ENCODE results near the gene ADGRG4.

Gene ADGRG4

GRCh38 chrX:136304493-136304892 lies 3.7 kb downstream of the ADGRG4 start:
- DNase-seq, result no peak

- DNase-seq, result no peak
Observed at GRCh38 chrX:136306182-136306581, 5.4 kb downstream of the ADGRG4 start.

- DNase-seq, result no peak
Observed at GRCh38 chrX:136307471-136307870, 6.7 kb downstream of the ADGRG4 start.

DNA sequence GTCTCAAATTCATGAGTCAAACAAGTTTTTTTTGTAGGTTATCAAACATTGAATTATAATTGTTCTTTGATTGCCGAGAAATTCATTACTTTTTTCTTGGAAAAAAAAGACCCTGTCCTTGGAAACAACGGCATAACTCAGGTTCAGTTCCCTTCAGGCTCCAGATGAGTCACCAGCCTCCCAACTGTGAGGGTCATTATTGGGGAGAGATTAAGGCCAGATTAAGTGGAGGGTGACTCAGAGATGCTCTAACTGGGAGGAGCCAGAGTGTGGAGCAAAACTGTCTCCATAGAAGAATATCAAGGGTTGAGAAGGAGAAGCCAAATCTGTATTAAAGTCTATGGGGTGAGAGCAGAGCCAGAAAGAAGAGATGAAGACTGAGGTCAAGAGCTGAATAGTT lies 9.6 kb downstream of the ADGRG4 start:
- peak; percentile 4 for DNase-seq

GRCh38 chrX:136318156-136318555 lies 17.4 kb downstream of the ADGRG4 start:
- no peak for DNase-seq

DNA sequence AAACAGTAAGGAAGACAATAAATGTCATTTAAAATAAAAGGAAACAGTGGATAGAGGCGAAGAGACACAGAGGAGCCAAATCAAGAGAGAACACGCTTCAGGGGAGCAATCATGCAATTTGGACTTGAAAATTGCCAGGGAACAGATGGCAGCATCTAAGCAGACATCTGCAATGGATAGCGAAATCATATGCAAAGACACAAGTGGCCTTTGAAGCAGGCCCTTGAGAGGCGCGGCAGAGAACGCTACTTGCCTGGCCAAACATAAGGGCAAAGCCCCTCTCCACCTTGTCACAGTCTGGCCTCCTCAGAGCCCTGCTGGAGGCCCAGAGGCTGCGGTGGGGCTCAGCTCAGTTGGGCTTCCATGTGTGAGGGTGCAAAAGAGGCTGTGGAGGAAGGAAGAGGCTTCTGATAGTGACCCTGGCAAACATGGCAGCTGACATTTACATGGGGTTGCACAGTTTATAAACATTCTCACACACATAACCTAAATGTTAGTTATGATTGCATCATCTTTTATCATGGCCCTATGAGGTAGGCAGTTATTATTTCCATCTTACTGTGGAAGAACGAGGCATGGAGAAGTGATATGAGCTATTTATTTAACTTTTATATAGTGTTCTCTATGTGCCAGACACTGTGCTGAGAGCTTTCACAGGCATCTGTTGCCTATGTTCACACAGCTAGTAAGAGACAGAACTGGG lies 18.3 kb downstream of the ADGRG4 start:
- no peak for DNase-seq

GRCh38 chrX:136319600-136319999 lies 18.8 kb downstream of the ADGRG4 start:
- DNase-seq, result no peak

GRCh38 chrX:136321532-136321931 lies 20.8 kb downstream of the ADGRG4 start:
- DNase-seq, result no peak

DNA sequence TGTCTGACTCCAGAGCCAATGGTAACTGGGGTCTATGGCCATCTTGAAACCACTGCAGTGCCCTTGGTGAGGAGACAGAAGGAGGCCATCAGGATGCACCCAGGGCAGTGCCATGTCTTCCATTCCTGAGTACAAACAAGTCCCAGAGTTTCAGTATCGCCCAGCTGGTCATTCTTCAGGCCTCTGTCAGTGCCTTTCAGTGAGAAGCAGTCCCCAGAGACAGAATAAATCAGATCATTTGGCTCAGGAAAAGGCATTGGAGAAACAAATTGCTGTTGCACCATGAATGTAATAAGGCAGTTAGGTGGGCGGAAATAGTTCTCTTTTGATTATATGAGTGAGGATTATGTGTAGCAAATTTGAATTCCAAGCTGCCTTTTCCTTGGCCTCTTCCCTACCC lies 21.3 kb downstream of the ADGRG4 start:
- no peak for DNase-seq

GRCh38 chrX:136325377-136325776 lies 24.6 kb downstream of the ADGRG4 start:
- DNase-seq, result no peak

DNA sequence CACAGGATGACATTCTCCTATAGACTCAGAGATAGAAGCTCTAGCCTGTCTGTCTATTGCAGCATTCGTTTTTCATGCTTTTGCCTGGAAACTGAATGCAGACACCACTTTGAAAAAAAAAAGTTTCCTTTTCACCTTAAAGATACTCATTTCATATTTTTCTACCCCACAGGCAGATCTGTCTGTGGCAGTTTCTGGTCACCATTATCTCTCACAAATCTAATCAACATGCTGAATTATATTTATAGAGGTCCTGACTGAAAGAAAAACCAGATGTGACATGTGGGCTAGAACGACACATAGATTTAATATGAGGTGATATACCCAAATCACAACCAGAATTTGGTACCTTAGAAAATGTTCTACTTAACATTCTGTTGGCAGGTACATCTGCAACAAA lies 28.2 kb downstream of the ADGRG4 start:
- DNase-seq, result no peak

DNA sequence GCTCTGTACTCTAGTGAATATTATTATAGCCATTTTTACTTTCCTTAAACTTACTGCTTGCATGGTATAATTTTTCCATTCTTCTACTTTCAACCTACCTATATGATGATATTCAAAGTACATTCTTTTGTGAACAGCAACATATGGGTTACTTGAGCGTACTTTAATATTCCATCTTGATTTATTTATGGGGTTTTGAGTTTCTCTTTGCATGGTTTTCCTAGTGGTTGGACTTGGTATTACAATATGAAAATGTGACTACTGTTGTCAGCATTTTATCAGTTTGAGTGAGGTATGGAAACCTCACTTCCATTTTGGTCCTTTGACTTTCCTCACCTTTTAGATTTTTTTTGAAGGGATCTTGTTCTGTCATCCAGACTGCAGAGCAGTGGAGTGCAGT lies 35.9 kb downstream of the ADGRG4 start:
- DNase-seq, result no peak

DNA sequence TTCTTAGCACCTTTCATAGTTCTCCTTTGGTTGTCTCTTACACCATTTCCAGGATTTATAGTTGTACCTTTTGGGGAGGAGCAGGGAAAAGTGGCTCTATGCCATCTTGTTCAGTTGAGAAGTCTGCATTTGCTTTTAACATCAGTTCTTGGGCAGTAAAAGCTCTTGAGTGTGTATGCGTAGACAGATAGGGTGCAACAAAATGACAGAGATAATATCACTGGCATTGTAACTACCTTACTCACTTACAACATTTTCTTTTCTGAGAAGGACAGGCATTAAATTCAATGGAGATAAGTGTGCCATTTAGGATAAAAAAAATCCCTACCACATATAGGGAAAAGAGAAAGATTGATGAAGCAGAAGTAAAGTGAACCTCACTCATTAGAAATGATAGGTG lies 38.9 kb downstream of the ADGRG4 start:
- DNase-seq, result no peak

DNA sequence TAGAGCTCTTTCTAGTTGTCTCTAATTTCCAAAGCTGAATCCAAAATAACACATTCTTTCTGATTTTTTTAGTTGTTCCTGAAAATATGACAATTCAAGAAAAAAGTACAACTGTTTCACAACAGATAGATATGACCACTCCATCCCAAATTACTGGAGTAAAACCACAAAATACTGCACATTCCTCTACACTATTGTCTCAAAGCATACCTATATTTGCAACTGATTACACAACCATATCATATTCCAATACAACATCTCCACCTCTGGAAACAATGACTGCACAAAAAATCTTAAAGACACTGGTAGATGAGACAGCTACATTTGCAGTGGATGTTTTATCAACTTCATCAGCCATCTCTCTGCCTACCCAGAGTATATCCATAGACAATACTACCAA lies 43.6 kb downstream of the ADGRG4 start:
- DNase-seq, result no peak

DNA sequence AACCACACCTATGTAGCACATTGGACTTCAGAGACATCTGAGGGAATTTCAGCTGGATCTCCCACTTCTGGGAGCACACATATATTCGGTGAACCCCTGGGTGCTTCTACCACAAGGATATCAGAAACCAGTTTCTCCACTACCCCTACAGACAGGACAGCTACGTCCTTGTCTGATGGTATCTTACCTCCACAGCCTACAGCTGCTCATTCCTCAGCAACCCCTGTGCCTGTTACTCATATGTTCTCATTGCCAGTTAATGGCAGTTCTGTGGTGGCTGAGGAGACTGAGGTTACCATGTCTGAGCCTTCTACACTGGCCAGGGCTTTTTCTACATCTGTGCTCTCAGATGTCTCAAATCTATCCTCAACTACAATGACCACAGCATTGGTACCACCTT lies 45.7 kb downstream of the ADGRG4 start:
- DNase-seq, result no peak

DNA sequence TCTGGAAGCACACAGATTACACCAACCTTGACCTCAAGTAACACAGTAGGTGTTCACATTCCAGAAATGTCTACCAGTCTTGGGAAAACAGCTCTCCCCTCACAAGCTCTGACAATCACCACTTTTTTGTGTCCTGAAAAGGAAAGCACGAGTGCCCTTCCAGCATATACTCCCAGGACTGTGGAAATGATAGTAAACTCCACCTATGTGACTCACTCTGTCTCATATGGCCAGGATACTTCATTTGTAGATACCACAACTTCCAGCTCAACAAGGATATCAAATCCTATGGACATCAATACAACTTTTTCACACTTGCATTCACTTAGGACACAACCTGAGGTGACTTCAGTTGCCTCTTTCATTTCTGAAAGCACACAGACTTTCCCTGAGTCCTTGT lies 46.9 kb downstream of the ADGRG4 start:
- DNase-seq, result no peak

DNA sequence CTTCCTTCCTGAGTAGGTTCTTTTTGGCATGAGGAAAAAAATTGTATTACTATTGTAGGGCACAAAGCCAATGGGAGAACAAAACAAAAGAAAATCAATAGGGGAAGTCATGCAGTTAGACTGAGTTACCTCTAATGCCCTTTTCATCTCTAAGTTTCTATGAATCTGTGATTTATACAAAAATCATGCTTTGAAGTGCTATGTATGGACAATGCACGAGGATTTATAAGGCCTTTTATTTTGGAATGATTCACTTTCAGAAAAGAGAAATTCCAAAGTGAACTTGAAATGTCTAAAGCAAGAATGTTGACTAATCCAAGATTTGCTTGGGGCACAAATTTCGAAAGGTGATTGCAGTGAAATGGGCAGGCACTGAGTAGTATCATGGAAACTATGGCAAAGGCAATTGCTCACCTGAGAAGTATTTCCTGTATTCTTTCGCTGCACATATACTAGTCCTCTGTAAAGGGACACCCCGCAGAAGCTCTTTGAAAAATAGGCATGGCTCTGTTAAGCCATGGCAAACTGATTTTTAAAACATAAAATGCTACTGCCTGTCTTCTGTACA lies 52.8 kb downstream of the ADGRG4 start:
- DNase-seq, result no peak

DNA sequence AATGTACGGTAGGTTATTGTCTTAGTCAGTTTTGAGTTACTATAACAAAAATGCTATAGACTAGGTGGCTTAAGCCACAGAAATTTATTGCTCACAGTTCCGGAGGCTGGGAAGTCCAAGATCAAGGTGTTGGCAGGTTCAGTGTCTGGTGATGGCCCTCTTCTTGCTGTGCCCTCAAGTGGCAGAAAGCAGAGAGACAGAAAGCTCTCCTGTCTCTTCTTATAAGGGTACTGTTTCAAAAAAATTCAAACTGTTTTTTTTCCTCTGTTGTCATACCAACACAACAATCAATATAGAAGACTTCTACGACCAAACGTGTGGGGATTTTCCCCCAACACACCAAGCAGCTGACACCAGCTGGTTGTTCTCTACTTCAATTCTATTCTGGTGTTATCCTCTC lies 53.4 kb downstream of the ADGRG4 start:
- DNase-seq, result no peak

- no peak for DNase-seq
Observed at GRCh38 chrX:136369377-136369776, 68.6 kb downstream of the ADGRG4 start.

DNA sequence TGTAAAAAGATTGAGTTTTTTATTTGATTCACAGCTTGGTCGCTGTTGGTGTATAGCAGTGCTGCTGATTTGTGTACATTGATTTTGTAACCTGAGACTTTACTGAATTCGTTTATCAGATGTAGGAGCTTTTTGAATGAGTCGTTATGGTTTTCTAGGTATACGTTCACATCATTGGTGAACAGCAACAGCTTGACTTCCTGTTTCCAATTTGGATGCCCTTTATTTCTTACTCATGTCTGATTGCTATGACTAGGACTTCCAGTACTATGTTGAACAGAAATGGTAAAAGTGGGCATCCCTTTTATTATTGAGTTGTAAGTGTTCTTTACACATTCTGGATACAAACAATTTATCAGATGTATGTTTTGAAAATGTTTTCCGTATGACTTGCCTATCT lies 76.0 kb downstream of the ADGRG4 start:
- DNase-seq, result no peak

DNA sequence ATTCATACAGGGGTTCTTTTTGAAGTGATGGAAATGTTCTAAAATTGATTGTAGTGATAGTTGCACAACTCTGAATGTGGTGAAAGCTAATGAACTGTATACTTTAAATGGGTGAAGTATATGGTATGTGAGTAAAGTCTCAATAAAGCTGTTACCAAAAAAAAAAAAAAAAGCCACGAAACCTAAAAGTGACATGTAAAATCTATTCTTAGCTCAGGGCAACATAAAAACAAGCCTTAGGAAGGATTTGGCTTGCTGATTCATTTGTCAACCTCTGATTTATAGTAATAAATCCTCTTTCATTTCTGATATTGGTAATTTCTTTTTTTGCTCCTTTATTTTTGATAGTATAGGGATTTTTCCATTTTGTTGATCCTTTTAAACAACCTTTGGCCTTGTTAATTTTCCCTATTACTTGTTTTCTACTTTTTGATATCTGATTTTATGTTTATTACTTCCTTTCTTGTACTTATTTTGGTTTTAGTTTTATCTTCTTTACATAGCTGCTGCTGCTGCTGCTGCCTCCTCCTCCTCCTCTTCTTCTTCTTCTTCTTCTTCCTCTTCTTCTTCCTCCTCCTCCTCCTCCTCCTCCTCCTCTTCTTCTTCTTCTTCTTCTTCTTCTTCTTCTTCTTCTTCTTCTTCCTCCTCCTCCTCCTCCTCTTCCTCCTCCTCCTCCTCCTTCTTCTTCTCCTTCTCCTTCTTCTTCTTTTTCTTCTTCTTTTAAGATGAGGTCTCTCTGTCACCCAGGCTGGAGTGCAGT lies 79.4 kb downstream of the ADGRG4 start:
- DNase-seq, result no peak

DNA sequence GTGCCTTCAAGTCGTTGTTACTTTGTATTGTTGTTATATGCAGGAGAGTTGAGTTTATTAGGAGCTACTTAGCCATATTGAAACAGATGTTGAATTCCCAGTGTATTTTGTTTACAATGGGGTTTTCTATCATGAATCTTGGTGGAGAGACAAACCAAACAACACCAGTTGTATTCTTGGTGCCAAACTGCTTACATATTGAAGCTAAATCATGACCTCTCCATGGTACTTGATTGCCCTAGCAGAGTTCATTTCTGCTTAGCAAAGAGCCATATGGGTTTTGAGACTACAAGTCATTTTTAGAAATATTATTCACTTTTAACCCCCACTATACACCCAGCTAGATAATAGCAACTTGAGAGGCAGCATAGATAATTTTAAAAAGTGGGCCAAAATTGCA lies 85.4 kb downstream of the ADGRG4 start:
- no peak for DNase-seq

- no peak for DNase-seq
Observed at GRCh38 chrX:136386826-136387225, 86.1 kb downstream of the ADGRG4 start.

GRCh38 chrX:136387951-136388502 lies 87.3 kb downstream of the ADGRG4 start:
- DNase-seq, result no peak

Data from fibroblast of skin of abdomen (primary cell).